ENCODE results near the gene NBL1. TPM values are rescaled to one million over a fixed set of nuclear protein-coding genes. Genes with fewer than 3 reads are reported as not detected.

NBL1 gene
- total and polyA plus RNA-seq, 2 of the 4 experiments (the other 2 are of a cell fraction): 14.0 to 54.2 TPM

GRCh38 chr1:19687414-19687813, 43.3 kb downstream of the NBL1 start:
- Histone ChIP-seq H2AK5ac (ENCODE audit: low read depth, low read length) (no peak overlapping the region), H3K9ac (ENCODE audit: low read depth, low read length) (no peak overlapping the region), H3K4ac (ENCODE audit: low read depth, low read length) (no peak overlapping the region), H3K4me3 (ENCODE audit: insufficient read depth, low read depth, low read length) (no peak overlapping the region), H4K91ac (ENCODE audit: insufficient read depth, low read depth, low read length) (no peak overlapping the region), H3K9me3 (ENCODE audit: control insufficient read depth, insufficient read depth, low read length) (peaks cover 3% of the 10 kb centered on the region; the same call in 1 of the 2 replicates), H2BK120ac (ENCODE audit: low read depth, low read length) (no peak overlapping the region), H2AFZ (replicated peaks; ENCODE audit: low read length, poor library complexity) (no peak overlapping the region), H2BK5ac (ENCODE audit: low read depth, low read length, poor library complexity, severe bottlenecking) (no peak overlapping the region), H3K9me1 (ENCODE audit: insufficient read depth, low read length) (no peaks in the 10 kb centered on the region), H3K4me2 (ENCODE audit: low read depth, low read length) (no peak overlapping the region), H3K36me3 (ENCODE audit: control insufficient read depth, insufficient read depth, low read length) (peaks cover 11% of the 10 kb centered on the region; the same call in 1 of the 2 replicates), H3K4me1 (ENCODE audit: control insufficient read depth, insufficient read depth, low read length) (no peaks in the 10 kb centered on the region), H3K23ac (ENCODE audit: low read depth, low read length) (no peak overlapping the region), H4K20me1 (ENCODE audit: insufficient read depth, low read length) (no peaks in the 10 kb centered on the region; the same call in 1 of the 2 replicates), H2BK15ac (ENCODE audit: low read depth, low read length) (no peak overlapping the region), H2AK9ac (replicated peaks; ENCODE audit: low read depth, low read length, poor library complexity) (no peak overlapping the region), H4K8ac (ENCODE audit: low read depth in 2 of 2, low read length in 2 of 2) (no peak overlapping the region), H3K27me3 (ENCODE audit: control insufficient read depth, insufficient read depth, low read length) (no peaks in the 10 kb centered on the region), H3K79me1 (ENCODE audit: low read depth in 1 of 2, low read length in 2 of 2) (no peaks in the 10 kb centered on the region), H3K27ac (ENCODE audit: insufficient read depth, low read length) (no peak overlapping the region), H3K56ac (ENCODE audit: extremely low read depth, insufficient read depth, low read length) (no peak overlapping the region), H3K18ac (ENCODE audit: low read depth, low read length) (no peak overlapping the region), H2BK20ac (ENCODE audit: low read depth, low read length) (no peak overlapping the region), H4K5ac (ENCODE audit: low read depth, low read length) (no peak overlapping the region), H3K14ac (replicated peaks; ENCODE audit: low read depth, low read length) (no peak overlapping the region)
- TF ChIP-seq FOS (IDR thresholded peaks at IDR 0.05; ENCODE audit: low read depth, low read length) (no peak), CEBPB (IDR thresholded peaks at IDR 0.05; ENCODE audit: low read depth, low read length) (no peak), RCOR1 (IDR thresholded peaks at IDR 0.05; ENCODE audit: insufficient replicate concordance, low read length) (no peak), MAZ (IDR thresholded peaks at IDR 0.05; ENCODE audit: borderline replicate concordance, low read depth, low read length) (no peak), NFE2L2 (IDR thresholded peaks at IDR 0.05; ENCODE audit: low read depth, low read length) (no peak), ELK1 (IDR thresholded peaks at IDR 0.05; ENCODE audit: borderline replicate concordance, low read depth, low read length) (no peak), MXI1 (IDR thresholded peaks at IDR 0.05; ENCODE audit: borderline replicate concordance, low read depth, low read length) (no peak), SMC3 (IDR thresholded peaks at IDR 0.05; ENCODE audit: low read depth, low read length) (no peak), POLR2A (IDR thresholded peaks at IDR 0.05; ENCODE audit: low read depth, low read length) (no peak), USF2 (IDR thresholded peaks at IDR 0.05; ENCODE audit: low read depth, low read length) (no peak), RAD21 (IDR thresholded peaks at IDR 0.05; ENCODE audit: low read length) (no peak), CHD1 (IDR thresholded peaks at IDR 0.05; ENCODE audit: low read depth, low read length) (no peak)
- TF ChIP-seq, protein P1, sequence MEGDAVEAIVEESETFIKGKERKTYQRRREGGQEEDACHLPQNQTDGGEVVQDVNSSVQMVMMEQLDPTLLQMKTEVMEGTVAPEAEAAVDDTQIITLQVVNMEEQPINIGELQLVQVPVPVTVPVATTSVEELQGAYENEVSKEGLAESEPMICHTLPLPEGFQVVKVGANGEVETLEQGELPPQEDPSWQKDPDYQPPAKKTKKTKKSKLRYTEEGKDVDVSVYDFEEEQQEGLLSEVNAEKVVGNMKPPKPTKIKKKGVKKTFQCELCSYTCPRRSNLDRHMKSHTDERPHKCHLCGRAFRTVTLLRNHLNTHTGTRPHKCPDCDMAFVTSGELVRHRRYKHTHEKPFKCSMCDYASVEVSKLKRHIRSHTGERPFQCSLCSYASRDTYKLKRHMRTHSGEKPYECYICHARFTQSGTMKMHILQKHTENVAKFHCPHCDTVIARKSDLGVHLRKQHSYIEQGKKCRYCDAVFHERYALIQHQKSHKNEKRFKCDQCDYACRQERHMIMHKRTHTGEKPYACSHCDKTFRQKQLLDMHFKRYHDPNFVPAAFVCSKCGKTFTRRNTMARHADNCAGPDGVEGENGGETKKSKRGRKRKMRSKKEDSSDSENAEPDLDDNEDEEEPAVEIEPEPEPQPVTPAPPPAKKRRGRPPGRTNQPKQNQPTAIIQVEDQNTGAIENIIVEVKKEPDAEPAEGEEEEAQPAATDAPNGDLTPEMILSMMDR (conservative IDR thresholded peaks at IDR 0.05; ENCODE audit: low read depth, low read length): no peak
- ChIA-PET CTCF (interaction anchor here (1.8 kb wide), 1 partner anchor 17 kb away, joined by 5 read pairs; no protein-coding TSS in a partner anchor), POLR2A (ENCODE audit: unreplicated experiment) (no interaction called here)
- intact Hi-C loops (cut with micrococcal nuclease): no loop called here
- no TSS peak for BruUV-seq (replicated peaks)
- DNase-seq (no peak), ATAC-seq (ENCODE audit: low read depth) (no peak)
- dilution Hi-C loops (cut with HindIII; ENCODE audit: low sequenced_read_pairs, unreplicated experiment): no loop called here
- in situ Hi-C loops (cut with MboI; ENCODE audit: low sequenced_read_pairs): no loop called here
- no CpG with 5 or more reads among the region's 1 CpG for whole genome bisulfite sequencing, 2 experiments (ENCODE audit: extremely low coverage in 2 of 2, insufficient read length in 1 of 2)

Measured in IMR-90 (cell line).